T-cell (primary cell): ENCODE measurements around the gene ZNF415. TPM values are rescaled to one million over a fixed set of nuclear protein-coding genes. Genes with fewer than 3 reads are reported as not detected.

Experiments
- ATAC-seq, 4 experiments: fragments of 200-7000 bp in 3 of 4; fragments of 150-1000 bp in 1 of 4; cut with Tn5 transposase; replicated peaks in 1 of 4; 1 replicate in 3 of 4; 2 replicates in 1 of 4; pipeline ENCODE4 v1.10.0; 2021; ENCODE audit warnings: moderate library complexity in 3 of 4, mild to moderate bottlenecking in 2 of 4, moderate number of reproducible peaks in 1 of 4
- CTCF ChIA-PET, 2 donors: fragments of 300-600 bp; sonication (Branson Sonifier 250); formaldehyde crosslinking; loops; one replicate each; lab custom pipeline; 2022; ENCODE audit warnings: antibody characterized with exemption in 2 of 2; lab: Charles Lee
- POLR2A ChIA-PET, 2 donors: fragments of 300-600 bp; sonication (Branson Sonifier 250); formaldehyde crosslinking; loops; one replicate each; lab custom pipeline; 2022; ENCODE audit warnings: antibody characterized with exemption in 2 of 2; lab: Charles Lee
- DNase-seq, 35 experiments: peaks; one replicate each; pipeline versions ENCODE4 v3.0.0 to v3.0.0-alpha.2; 2013 to 2023
- H3K27ac ChIP-seq: one replicate; pipeline ENCODE4 v1.5.1; 2013; ENCODE audit warnings: low read length
- H3K27me3 ChIP-seq, 2 experiments: replicated peaks in 1 of 2; 1 replicate in 1 of 2; 2 replicates in 1 of 2; pipeline versions ENCODE4 v1.6.1 to v1.7.0; 2013; ENCODE audit warnings: low read length in 1 of 2, mixed read lengths in 1 of 2; ENCODE audit not compliant: control insufficient read depth in 2 of 2, insufficient read depth in 2 of 2; ENCODE audit errors: extremely low read depth in 1 of 2
- H3K36me3 ChIP-seq, 2 donors: 1 replicate in 1 of 2; 2 replicates in 1 of 2; pipeline versions ENCODE4 v1.6.1 to v1.7.0; 2013; ENCODE audit warnings: low read length in 1 of 2; ENCODE audit not compliant: control insufficient read depth in 2 of 2, insufficient read depth in 1 of 2; ENCODE audit errors: extremely low read depth in 1 of 2
- H3K4me1 ChIP-seq, 2 experiments: 1 replicate in 1 of 2; 2 replicates in 1 of 2; pipeline versions ENCODE4 v1.6.1 to v1.7.0; 2013; ENCODE audit warnings: low read length in 2 of 2, mixed read lengths in 1 of 2; ENCODE audit not compliant: insufficient read depth in 2 of 2, control insufficient read depth in 1 of 2; ENCODE audit errors: extremely low read depth in 1 of 2
- H3K4me3 ChIP-seq, 2 donors: 1 replicate in 1 of 2; 2 replicates in 1 of 2; pipeline versions ENCODE4 v1.5.1 to v1.7.0; 2013; ENCODE audit warnings: mild to moderate bottlenecking in 2 of 2, low read length in 1 of 2, moderate library complexity in 1 of 2; ENCODE audit not compliant: control insufficient read depth in 1 of 2; ENCODE audit errors: extremely low read depth in 1 of 2
- H3K9me3 ChIP-seq: 2 replicates; pipeline ENCODE4 v1.7.0; 2013
- H3K27ac Mint-ChIP-seq, 2 donors: one replicate each; pipeline ENCODE4 v1.8.0; 2020 to 2021; ENCODE audit warnings: mild to moderate bottlenecking in 2 of 2, mixed read lengths in 2 of 2
- H3K27me3 Mint-ChIP-seq, 2 donors: one replicate each; pipeline ENCODE4 v1.8.0; 2021 to 2022; ENCODE audit warnings: mixed read lengths in 2 of 2
- H3K36me3 Mint-ChIP-seq: one replicate; pipeline ENCODE4 v1.8.0; 2021; ENCODE audit warnings: mixed read lengths
- H3K4me1 Mint-ChIP-seq, 3 donors: one replicate each; pipeline ENCODE4 v1.8.0; 2020 to 2022; ENCODE audit warnings: mixed read lengths in 3 of 3, mild to moderate bottlenecking in 1 of 3
- H3K4me3 Mint-ChIP-seq, 3 donors: one replicate each; pipeline ENCODE4 v1.8.0; 2020 to 2022; ENCODE audit warnings: mild to moderate bottlenecking in 3 of 3, mixed read lengths in 3 of 3, moderate library complexity in 3 of 3
- H3K9me3 Mint-ChIP-seq, 3 donors: one replicate each; pipeline ENCODE4 v1.8.0; 2020 to 2022; ENCODE audit warnings: mixed read lengths in 3 of 3
- WGBS: methylation state at CpG from one replicate; pipeline ENCODE4 v1.1.5; 2013; ENCODE audit warnings: missing lambda C conversion rate; ENCODE audit not compliant: insufficient coverage; 5-methylcytosine and 5-hydroxymethylcytosine counted together
- total RNA-seq, 35 experiments: library from RNA in 6 of 35; stranded (reverse) in 6 of 35; fragments of 120-200 nt in 1 of 35; gene quantifications; one replicate each; pipeline versions ENCODE4 v1.2.1 to v1.2.4 and lab custom pipeline; 2013 to 2026

The ZNF415 gene
- total RNA-seq, 5 donors from 2014 or later (not counting 1 experiment from before 2014, with no cell fraction given) = 0.20 to 1.8 (median 1.4) TPM

GRCh38 chr19:53160350-53160749 lies 27.6 kb upstream of the ZNF415 start:
- H3K4me1 ChIP-seq = peaks cover 0 to 22% of the 10 kb centered on the region in 2 experiments
- DNase-seq (no peak), ATAC-seq (no peak)
- ChIA-PET POLR2A (no interaction called here), CTCF (no interaction called here)
- H3K27ac ChIP-seq = no peak overlapping the region
- H3K27ac Mint-ChIP-seq = no peak overlapping the region
- whole genome bisulfite sequencing = no CpG with 5 or more reads among the region's 3 CpGs
- H3K9me3 ChIP-seq = peaks cover 12% of the 10 kb centered on the region
- peak overlapping the region in 1 of 3 donors; percentile 73 for H3K4me3 Mint-ChIP-seq
- no peaks in the 10 kb centered on the region for H3K36me3 ChIP-seq
- H3K4me3 ChIP-seq = no peak overlapping the region
- H3K27me3 Mint-ChIP-seq = no peaks in the 10 kb centered on the region
- peaks cover 15 to 23% (median 17%) of the 10 kb centered on the region in 3 donors for H3K4me1 Mint-ChIP-seq
- H3K9me3 Mint-ChIP-seq = peaks cover 6 to 37% (median 27%) of the 10 kb centered on the region in 3 donors
- H3K36me3 Mint-ChIP-seq = peaks cover 29% of the 10 kb centered on the region
- H3K27me3 ChIP-seq = peaks cover 0 to 17% of the 10 kb centered on the region in 2 experiments

- CTCF ChIA-PET = interaction anchor here in 1 of 2 donors (0.7 kb wide), 1 partner anchor 1021 kb away, joined by 3 read pairs; no protein-coding TSS in a partner anchor
- Mint-ChIP-seq H3K36me3 (peaks cover 47% of the 10 kb centered on the region), H3K9me3 (peaks cover 11 to 41% (median 28%) of the 10 kb centered on the region in 3 donors), H3K4me3 (peak overlapping the region; percentile 73 to 83 (median 81)), H3K4me1 (peaks cover 15 to 23% (median 17%) of the 10 kb centered on the region in 3 donors), H3K27ac (peak overlapping the region in 1 of 2 donors; percentile 42), H3K27me3 (no peaks in the 10 kb centered on the region)
- peak overlapping the region; percentile 61 to 81 for H3K4me3 ChIP-seq
- POLR2A ChIA-PET = interaction anchor here in 1 of 2 donors (0.6 to 0.7 kb wide), 2 partner anchors 80 to 1232 kb away, joined by 3 to 4 read pairs; no protein-coding TSS in a partner anchor
- peaks cover 0 to 22% of the 10 kb centered on the region in 2 experiments for H3K4me1 ChIP-seq
- H3K36me3 ChIP-seq = peaks cover 2 to 6% of the 10 kb centered on the region in 2 donors
- 3% methylated on average over 31 of the region's 41 CpGs for WGBS
- peaks cover 0 to 17% of the 10 kb centered on the region in 2 experiments for H3K27me3 ChIP-seq
- H3K27ac ChIP-seq = peak overlapping the region; percentile 31
- DNase-seq (peak in 31 of 35 experiments; percentile 2 to 44 (median 12)), ATAC-seq (peak; percentile 6 to 44 (median 21))
- peaks cover 3% of the 10 kb centered on the region for H3K9me3 ChIP-seq
Measured at GRCh38 chr19:53158119-53158656, 25.5 kb upstream of the ZNF415 start.

GRCh38 chr19:53157626-53158025 lies 24.9 kb upstream of the ZNF415 start:
- DNase-seq (peak in 1 of 35 experiments; percentile 2), ATAC-seq (no peak)
- Mint-ChIP-seq H3K4me1 (peaks cover 15 to 23% (median 17%) of the 10 kb centered on the region in 3 donors), H3K9me3 (peaks cover 11 to 45% (median 32%) of the 10 kb centered on the region in 3 donors), H3K27me3 (no peaks in the 10 kb centered on the region), H3K27ac (peak overlapping the region; percentile 0 to 42), H3K4me3 (peak overlapping the region; percentile 73 to 83 (median 81)), H3K36me3 (peaks cover 51% of the 10 kb centered on the region)
- peak overlapping the region; percentile 61 to 81 for H3K4me3 ChIP-seq
- H3K27ac ChIP-seq = peak overlapping the region; percentile 31
- peaks cover 0 to 17% of the 10 kb centered on the region in 2 experiments for H3K27me3 ChIP-seq
- H3K36me3 ChIP-seq = peaks cover 2 to 6% of the 10 kb centered on the region in 2 donors
- CTCF ChIA-PET = no interaction called here
- POLR2A ChIA-PET = interaction anchor here in 1 of 2 donors (0.6 kb wide), 1 partner anchor 1231 kb away, joined by 4 read pairs; no protein-coding TSS in a partner anchor
- WGBS = 76% methylated on average over 7 of the region's 7 CpGs
- peaks cover 0 to 22% of the 10 kb centered on the region in 2 experiments for H3K4me1 ChIP-seq
- peaks cover 3% of the 10 kb centered on the region for H3K9me3 ChIP-seq

- CTCF ChIA-PET = interaction anchor here in 1 of 2 donors (0.6 kb wide), 1 partner anchor 53 kb away, joined by 3 read pairs; no protein-coding TSS in a partner anchor
- Mint-ChIP-seq H3K4me3 (peak overlapping the region; percentile 73 to 83 (median 81)), H3K27me3 (no peaks in the 10 kb centered on the region), H3K9me3 (peaks cover 11 to 45% (median 32%) of the 10 kb centered on the region in 3 donors), H3K27ac (peak overlapping the region in 1 of 2 donors; percentile 56), H3K4me1 (peaks cover 15 to 23% (median 17%) of the 10 kb centered on the region in 3 donors), H3K36me3 (peaks cover 56% of the 10 kb centered on the region)
- H3K27me3 ChIP-seq = peaks cover 0 to 17% of the 10 kb centered on the region in 2 experiments
- H3K36me3 ChIP-seq = peaks cover 2 to 6% of the 10 kb centered on the region in 2 donors
- 100% methylated on average over 3 of the region's 9 CpGs for WGBS
- POLR2A ChIA-PET = no interaction called here
- peaks cover 0 to 22% of the 10 kb centered on the region in 2 experiments for H3K4me1 ChIP-seq
- DNase-seq = no peak
- no peak overlapping the region for H3K4me3 ChIP-seq
- ATAC-seq = no peak
- no peak overlapping the region for H3K27ac ChIP-seq
- H3K9me3 ChIP-seq = no peaks in the 10 kb centered on the region
Measured at GRCh38 chr19:53156850-53157249, 24.1 kb upstream of the ZNF415 start.

DNA sequence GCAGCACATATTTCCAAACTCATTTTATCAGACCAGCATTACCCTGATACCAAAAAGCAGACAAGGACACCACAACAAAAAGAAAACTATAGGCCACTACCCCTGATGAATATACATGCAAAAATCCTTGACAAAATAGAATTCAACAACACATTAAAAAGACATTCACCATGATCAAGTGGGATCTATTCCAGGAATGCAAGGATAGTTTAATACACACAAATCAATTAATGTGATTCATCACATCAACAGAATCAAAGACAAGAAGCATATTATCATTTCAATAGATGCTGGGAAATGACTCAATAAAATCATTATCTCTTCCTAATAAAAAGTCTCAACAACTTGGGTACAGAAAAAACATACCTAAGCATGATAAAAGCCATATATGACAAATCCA lies 14.9 kb upstream of the ZNF415 start:
- H3K4me1 Mint-ChIP-seq = no peaks in the 10 kb centered on the region
- no peak for DNase-seq
- H3K36me3 Mint-ChIP-seq = peaks cover 82% of the 10 kb centered on the region
- H3K27me3 ChIP-seq = no peaks in the 10 kb centered on the region
- no peaks in the 10 kb centered on the region for H3K4me1 ChIP-seq
- H3K4me3 ChIP-seq = no peak overlapping the region
- ChIA-PET CTCF (no interaction called here), POLR2A (interaction anchor here in 1 of 2 donors (0.6 kb wide), 1 partner anchor 971 kb away, joined by 3 read pairs; no protein-coding TSS in a partner anchor)
- peaks cover 14% of the 10 kb centered on the region for H3K9me3 ChIP-seq
- peaks cover 13 to 52% (median 46%) of the 10 kb centered on the region in 3 donors for H3K9me3 Mint-ChIP-seq
- H3K27ac Mint-ChIP-seq = no peak overlapping the region
- H3K27ac ChIP-seq = no peak overlapping the region
- peaks cover 11 to 14% of the 10 kb centered on the region in 2 donors for H3K36me3 ChIP-seq
- no peaks in the 10 kb centered on the region for H3K27me3 Mint-ChIP-seq
- ATAC-seq = no peak
- no peak overlapping the region for H3K4me3 Mint-ChIP-seq

GRCh38 chr19:53140351-53140750 lies 7.6 kb upstream of the ZNF415 start:
- Histone ChIP-seq H3K4me1 (no peaks in the 10 kb centered on the region), H3K36me3 (peaks cover 3 to 8% of the 10 kb centered on the region in 2 donors), H3K27ac (no peak overlapping the region), H3K27me3 (no peaks in the 10 kb centered on the region), H3K9me3 (peaks cover 41% of the 10 kb centered on the region), H3K4me3 (peak overlapping the region in 1 of 2 donors; percentile 47)
- ATAC-seq = no peak
- no peak for DNase-seq
- no peaks in the 10 kb centered on the region for H3K27me3 Mint-ChIP-seq
- no CpG with 5 or more reads among the region's 4 CpGs for WGBS
- H3K27ac Mint-ChIP-seq = no peak overlapping the region
- peaks cover 56% of the 10 kb centered on the region for H3K36me3 Mint-ChIP-seq
- no peak overlapping the region for H3K4me3 Mint-ChIP-seq
- no peaks in the 10 kb centered on the region for H3K4me1 Mint-ChIP-seq
- CTCF ChIA-PET = no interaction called here
- H3K9me3 Mint-ChIP-seq = peaks cover 8 to 60% (median 55%) of the 10 kb centered on the region in 3 donors
- POLR2A ChIA-PET = no interaction called here
